HT-29 (cell line): ENCODE measurements around the gene SCN4A. TPM values are rescaled to one million over a fixed set of nuclear protein-coding genes. Genes with fewer than 3 reads are reported as not detected.

Experiments used
- DNase-seq: peaks from one replicate; pipeline ENCODE4 v3.0.0-alpha.2; 2015; ENCODE audit warnings: low spot score
- total RNA-seq: library from RNA; depleted of rRNA; stranded (reverse); fragments of >200 nt; shearing (Covaris generic); gene quantifications from 2 replicates; pipeline ENCODE4 v1.2.3, GENCODE V29; 2014

The SCN4A gene
- total RNA-seq, 1 experiment from 2014 or later, result not detected

GRCh38 chr17:64001763-64002529 is 29.2 kb upstream of the SCN4A start:
- no peak for DNase-seq

- DNase-seq, result no peak
These were observed 28.4 kb upstream of the SCN4A start for GRCh38 chr17:64001091-64001579.

DNA sequence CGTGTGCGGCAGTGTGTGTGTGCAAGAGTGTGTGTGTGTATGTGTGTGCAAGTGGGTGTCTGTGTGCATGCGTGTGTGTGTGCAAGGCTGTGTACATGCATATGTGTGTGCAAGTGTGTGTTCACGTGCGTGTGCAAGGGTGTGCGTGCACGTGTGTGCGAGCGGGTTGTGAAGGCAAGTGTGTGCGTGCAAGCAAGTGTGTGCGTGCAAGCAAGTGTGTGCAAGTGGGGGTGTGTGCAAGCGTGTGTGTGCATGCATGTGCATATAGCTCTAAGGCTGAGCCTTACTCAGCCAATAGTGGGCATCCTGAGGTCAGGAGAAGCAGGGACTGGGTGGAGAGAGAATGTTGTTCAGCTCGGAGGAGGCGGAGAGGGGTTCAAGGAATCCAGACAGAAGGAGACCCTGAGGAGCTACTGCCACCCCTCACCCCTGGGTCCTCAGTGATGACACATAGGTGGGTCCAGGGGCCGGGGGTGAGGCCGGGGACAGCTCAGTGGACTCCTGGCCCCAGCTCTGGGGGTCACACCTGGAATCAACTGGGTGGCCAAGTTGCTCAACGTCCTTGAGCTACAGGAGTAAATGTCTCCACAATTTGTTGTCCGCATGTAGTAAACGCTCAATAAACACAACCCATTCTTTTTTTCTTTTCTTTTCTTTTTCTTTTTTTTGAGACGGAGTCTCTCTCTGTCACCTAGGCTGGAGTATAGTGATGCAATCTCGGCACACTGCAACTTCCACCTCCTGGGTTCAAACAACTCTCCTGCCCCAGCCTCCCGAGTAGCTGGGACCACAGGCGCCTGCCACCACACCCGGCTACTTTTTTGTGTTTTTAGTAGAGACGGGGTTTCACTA is 27.2 kb upstream of the SCN4A start:
- DNase-seq, result no peak

DNA sequence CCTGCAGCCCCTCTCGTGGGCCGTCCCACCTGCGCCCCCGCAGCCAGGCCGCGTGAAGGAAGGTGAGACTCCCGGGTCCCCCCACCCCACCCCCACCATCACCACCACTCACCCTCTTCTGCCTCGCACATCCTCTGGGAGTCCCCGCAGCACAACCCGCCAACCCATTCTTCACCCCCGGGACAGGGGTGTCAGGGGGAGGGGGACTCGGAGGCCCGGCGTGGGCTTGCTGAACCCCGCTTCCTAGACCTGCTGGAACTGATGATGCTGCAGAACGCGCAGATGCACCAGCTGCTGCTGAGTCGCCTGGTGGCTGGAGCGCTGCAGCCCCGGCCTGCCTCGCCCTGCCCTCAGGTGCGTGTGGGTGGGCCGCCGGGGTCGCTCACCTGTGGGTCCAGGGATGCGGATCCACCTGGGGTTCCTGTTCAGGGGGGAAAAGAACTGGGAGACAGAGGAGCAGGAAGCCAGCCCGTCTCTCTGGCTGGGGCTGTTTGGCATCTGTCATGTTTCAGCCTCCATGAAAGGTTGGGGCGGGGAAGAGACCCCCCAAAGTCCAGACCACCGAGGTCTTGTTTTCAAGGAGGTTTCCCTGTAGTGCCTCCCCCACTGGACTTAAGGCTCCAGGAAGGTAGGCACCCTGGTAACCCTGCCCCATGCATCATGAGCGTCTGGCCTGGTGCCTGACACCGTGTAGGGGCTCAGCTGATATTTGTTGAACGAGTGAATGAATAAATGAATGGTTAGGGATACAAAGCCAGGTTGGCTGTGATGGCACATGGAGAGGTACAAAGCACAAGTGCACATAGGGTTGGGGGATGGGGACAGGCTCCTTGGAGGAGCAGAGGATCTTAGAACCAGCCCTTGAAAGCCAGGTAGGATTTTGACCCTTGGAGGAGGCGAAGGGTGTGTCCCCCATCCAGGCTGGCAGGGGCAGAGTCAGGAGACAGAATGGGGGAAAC is 26.3 kb upstream of the SCN4A start:
- DNase-seq, result no peak

- peak; percentile 53 for DNase-seq
These were observed 25.5 kb upstream of the SCN4A start, which contains the start of gene PRR29 for GRCh38 chr17:63998050-63998720. Gene PRR29, plus strand, starts transcription at chr17:63998351. Its CDS starts 14 bp downstream, at chr17:63998365.

- DNase-seq, result no peak
These were observed 24.8 kb upstream of the SCN4A start for GRCh38 chr17:63997341-63998048.

GRCh38 chr17:63996430-63997182 is 23.9 kb upstream of the SCN4A start:
- no peak for DNase-seq

DNA sequence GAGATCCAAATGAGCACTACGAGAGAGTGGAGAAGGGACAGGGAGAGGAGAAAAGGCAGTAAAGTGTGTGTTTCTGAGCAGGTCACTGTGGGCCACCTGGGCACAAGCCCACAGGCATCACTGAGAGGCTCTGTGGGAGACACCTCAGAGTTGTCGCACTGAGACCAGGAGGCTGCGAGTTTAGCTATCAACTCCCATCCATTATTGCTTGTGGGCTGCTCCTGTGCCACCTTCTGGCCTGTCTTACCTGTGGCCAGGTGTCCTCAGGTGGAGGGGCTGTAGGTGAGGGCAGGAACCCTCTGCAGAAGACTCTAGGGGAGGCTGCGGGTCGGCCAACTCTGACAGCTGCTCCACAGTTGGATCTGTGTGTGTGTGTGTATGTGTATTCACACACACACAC is 22.9 kb upstream of the SCN4A start:
- DNase-seq, result no peak

DNA sequence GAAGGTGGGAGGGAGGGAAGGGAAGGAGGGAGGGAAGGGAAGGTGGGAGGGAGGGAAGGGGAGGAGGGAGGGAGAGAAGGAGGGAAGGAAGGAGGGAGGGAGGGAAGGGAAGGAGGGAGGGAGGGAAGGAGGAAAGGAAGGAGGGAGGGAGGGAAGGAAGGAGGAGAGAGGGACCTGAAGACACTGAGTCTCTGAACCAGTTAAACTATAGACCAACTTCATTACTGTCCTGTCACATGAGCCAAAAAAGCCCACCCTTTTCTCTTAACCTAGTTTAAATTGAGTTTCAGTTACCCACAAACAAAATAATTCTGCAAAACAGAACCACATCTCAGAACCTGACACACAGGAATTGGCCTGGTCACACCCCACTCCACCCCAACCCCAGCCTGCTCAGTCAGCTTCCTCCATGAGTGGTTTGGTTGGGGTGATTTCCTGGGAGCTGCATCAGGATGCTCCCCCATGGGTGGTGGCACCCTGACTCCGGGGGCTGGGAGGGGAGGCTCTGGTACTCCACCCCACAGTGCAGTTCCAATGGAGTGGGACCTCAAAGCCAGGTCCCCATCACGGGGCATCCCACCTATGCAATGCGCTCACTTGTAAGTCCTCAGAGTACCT is 20.8 kb upstream of the SCN4A start:
- DNase-seq, result no peak

DNA sequence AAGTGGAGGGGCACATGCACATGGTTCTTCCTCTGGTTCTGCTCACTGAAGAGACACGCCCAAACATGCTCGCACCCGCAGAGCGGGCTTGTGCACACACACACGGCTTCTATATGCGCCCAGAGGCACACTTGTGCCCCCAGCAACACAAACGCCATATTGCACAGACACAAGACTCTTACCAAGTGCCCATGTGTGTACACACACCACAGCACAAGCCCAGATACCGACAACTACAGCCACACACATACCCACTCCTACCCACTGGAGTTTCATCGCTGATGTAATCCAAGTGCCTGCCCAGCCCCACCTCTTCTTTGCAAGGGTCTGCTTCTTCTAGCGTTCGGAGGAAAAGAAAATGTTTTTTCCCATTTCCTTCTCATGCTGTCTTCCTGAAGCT is 18.9 kb upstream of the SCN4A start:
- DNase-seq, result no peak

- no peak for DNase-seq
These were observed 17.1 kb upstream of the SCN4A start for GRCh38 chr17:63989622-63990345.

DNA sequence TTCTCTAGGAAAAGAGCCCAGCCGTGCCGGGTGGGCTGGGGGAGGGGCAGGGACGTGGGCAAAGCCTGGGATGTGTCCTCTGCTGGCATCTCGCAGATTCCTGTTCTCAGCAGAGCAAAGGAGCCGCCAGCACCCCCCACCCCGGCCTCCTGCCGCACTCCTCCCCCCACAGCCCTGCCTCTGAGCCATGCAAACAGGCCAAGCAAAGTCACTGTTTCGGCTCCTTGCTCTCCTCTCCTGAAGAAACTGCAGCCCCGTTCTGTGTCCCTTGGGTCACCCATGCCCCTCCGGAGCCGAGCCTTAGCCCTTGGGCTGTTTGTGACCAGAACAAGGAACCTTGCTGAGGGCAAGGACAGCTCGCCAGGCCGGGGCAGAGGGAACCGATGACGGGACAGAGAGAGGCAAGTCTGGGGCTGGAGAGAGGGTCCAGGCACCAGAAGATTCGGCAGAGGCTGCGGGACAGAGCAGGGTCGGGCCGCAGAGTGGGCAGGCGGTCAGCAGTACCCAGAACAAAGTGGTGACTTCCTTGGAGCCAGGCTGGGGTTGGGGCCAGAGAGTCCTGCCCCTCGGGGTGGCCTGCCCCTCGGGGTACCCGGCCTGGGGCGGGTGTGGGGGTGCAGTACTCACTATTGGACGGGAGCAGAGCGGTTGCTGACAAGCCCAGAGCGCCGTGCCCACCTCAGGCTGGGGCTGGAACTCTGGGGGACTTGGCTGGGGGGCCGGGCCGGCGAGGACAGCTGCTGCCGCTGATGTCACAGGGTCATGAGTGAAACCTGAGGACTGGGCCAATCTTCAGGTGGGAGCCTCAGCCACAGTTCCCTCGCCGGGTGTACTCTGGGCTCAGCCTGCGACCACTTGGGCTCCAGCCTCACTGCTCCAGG is 16.3 kb upstream of the SCN4A start:
- no peak for DNase-seq

GRCh38 chr17:63988127-63988478 is 15.4 kb upstream of the SCN4A start:
- no peak for DNase-seq

GRCh38 chr17:63987221-63988126 is 14.8 kb upstream of the SCN4A start:
- DNase-seq, result no peak

DNA sequence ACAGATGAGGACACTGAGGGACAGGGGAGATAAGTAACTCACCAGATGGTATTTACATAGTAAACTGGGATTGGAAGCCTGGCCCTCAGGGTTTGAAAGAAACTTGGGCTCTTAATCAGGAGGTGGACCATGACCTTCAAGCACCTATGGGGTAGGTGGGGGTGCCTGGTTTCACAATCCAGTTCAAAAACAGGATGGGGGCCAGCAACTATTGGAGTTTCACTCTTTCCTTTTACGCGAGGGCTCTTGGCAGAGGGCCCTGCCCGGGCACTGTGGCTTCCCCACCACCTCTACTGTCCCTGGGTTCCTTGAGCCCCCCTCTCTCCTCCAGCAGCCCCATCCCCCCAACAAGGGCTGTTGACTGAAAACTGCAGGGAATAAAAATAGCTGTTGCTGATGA is 14.1 kb upstream of the SCN4A start:
- no peak for DNase-seq

DNA sequence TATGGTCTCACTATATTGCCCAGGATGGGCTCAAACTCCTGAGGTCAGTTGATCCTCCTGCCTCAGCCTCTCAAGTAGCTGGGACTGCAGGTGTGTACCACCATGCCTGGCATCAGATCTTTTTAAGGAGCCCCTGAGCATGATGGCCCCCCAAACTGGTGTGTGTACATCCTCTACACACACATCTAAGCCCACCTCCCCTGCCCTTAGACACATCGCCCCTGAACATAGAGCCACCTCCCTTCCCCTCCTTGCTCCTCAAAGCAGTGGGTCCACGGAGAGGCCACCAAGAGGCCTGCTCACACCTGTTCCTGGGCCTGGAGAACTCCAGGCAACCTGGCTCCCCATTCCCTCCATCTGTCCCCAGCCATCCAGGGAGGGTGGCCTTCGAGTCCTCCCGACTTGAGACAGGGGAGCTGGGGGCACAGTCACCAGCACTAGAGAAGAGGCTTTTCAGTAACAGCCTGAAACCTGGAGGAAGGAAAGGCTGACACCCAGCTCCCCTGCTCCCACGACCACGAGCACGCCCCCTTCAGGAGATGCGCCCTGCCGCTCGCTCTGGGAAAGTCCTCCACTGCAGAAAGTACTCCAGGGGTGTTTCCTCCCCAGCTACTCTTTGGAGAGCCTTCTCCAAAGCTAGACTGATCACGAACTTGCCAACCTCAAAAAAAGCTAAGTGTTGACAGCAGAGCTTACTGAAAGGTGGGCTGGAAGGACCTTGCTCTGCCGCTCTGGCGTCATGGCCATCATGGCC is 12.8 kb upstream of the SCN4A start:
- no peak for DNase-seq
